Stimulated activated CD8-positive, alpha-beta memory T cell treated with anti-CD3 and anti-CD28 coated beads, Interleukin-4, amount 100 ng/mL, for 1 hour (primary cell): Measurements from ENCODE around the gene FBXL13.
"Not testable (repeated sequence)": the region's sequence is repeated elsewhere in the genome, so short reads cannot be mapped to it uniquely, and the experiment has no call there.

Experiments used
- DNase-seq, 2 donors: peaks; one replicate each; pipeline ENCODE4 v3.0.0-alpha.2; 2020; ENCODE audit warnings: low read depth in 2 of 2, low spot score in 1 of 2

FBXL13 gene

GRCh38 chr7:102942868-102943267, 131.7 kb downstream of the FBXL13 start:
- DNase-seq: no peak

- DNase-seq: no peak
These were observed 132.3 kb downstream of the FBXL13 start for GRCh38 chr7:102942181-102942866.

- DNase-seq: no peak
These were observed 135.9 kb downstream of the FBXL13 start for GRCh38 chr7:102938679-102939078.

- no peak for DNase-seq
These were observed 139.0 kb downstream of the FBXL13 start for GRCh38 chr7:102935450-102936115.

GRCh38 chr7:102934701-102935100, 139.9 kb downstream of the FBXL13 start:
- DNase-seq: no peak

- DNase-seq: no peak
These were observed 140.4 kb downstream of the FBXL13 start for GRCh38 chr7:102934239-102934638.

- no peak for DNase-seq
These were observed 140.8 kb downstream of the FBXL13 start for GRCh38 chr7:102933763-102934162.

GRCh38 chr7:102931757-102932156, 142.8 kb downstream of the FBXL13 start:
- no peak for DNase-seq

GRCh38 chr7:102927312-102927933, 147.2 kb downstream of the FBXL13 start:
- no peak for DNase-seq

- no peak for DNase-seq
These were observed 147.8 kb downstream of the FBXL13 start for GRCh38 chr7:102926783-102927140.

GRCh38 chr7:102925976-102926782, 148.4 kb downstream of the FBXL13 start:
- no peak for DNase-seq

GRCh38 chr7:102918845-102919244, 155.8 kb downstream of the FBXL13 start:
- DNase-seq: no peak

- DNase-seq: no peak
These were observed 156.9 kb downstream of the FBXL13 start for GRCh38 chr7:102917436-102918353.

GRCh38 chr7:102916881-102917280, 157.7 kb downstream of the FBXL13 start:
- no peak for DNase-seq

- DNase-seq: no peak
These were observed 158.2 kb downstream of the FBXL13 start for GRCh38 chr7:102916426-102916825.

- no peak for DNase-seq
These were observed 160.0 kb downstream of the FBXL13 start for GRCh38 chr7:102914585-102914984.

- no peak for DNase-seq
These were observed 160.8 kb downstream of the FBXL13 start for GRCh38 chr7:102913826-102914225.

- no peak for DNase-seq
These were observed 161.9 kb downstream of the FBXL13 start, which contains the start of gene LRRC17 for GRCh38 chr7:102912742-102913141. TSS of gene LRRC17 (plus strand) at chr7:102913000. CDS start at chr7:102933914, 20,914 bp downstream.

GRCh38 chr7:102908676-102909075, 165.9 kb downstream of the FBXL13 start:
- no peak for DNase-seq

GRCh38 chr7:102903576-102903975, 171.0 kb downstream of the FBXL13 start:
- DNase-seq: not testable (repeated sequence)
